GM10266 (cell line): ENCODE results near the gene ARFGEF2.

Source experiments
- DNase-seq: peaks from one replicate; pipeline ENCODE4 v3.0.0; 2012; ENCODE audit errors: extremely low spot score
- CTCF ChIP-seq: IDR thresholded peaks from 2 replicates; pipeline ENCODE4 v1.5.1; 2012; ENCODE audit warnings: mild to moderate bottlenecking, low read depth; ENCODE audit not compliant: control insufficient read depth, insufficient read depth; ENCODE audit errors: missing control alignments

Gene ARFGEF2

DNA sequence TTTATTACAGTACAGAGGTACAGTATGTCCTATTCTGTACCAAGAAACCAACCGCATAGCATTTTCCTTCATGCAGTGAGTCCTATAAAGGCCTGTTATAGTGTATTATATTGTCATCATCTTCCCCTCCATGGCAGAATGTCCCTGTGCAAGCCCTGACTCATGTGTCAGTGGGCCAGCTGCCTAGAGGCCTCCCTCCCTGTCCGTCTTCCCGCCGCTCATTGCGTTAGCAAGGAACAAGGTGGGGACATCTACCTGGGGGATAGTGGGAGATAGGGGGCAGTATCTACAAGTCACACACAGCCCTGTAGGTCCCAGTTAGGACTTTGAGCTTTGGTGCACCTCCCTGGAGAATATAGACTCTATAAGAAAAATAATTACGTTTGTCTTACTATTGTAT, 27.1 kb downstream of the ARFGEF2 start:
- no peak for TF ChIP-seq CTCF

GRCh38 chr20:48949304-48950170, 28.0 kb downstream of the ARFGEF2 start:
- no peak for TF ChIP-seq CTCF
- no peak for DNase-seq

More for the DNA sequence above, 27.1 kb downstream of the ARFGEF2 start:
- DNase-seq: no peak

DNA sequence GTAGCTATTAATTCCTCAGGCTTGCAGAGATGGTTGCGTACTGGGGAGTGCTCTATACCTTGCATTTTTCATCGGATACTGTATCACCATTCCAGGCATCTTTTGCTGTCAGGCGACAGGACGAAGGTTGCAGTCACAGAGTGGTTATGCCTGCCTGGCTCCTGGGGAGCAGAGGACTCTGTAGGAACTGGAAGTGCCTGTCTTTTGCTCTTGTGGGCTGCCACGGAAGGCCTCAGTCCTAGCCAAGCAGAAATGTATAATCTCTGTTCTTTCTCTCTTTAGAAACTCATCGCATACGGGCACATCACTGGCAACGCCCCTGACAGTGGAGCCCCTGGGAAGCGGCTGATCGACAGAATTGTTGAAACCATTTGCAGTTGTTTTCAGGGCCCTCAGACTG, 29.5 kb downstream of the ARFGEF2 start:
- no peak for TF ChIP-seq CTCF
- no peak for DNase-seq

DNA sequence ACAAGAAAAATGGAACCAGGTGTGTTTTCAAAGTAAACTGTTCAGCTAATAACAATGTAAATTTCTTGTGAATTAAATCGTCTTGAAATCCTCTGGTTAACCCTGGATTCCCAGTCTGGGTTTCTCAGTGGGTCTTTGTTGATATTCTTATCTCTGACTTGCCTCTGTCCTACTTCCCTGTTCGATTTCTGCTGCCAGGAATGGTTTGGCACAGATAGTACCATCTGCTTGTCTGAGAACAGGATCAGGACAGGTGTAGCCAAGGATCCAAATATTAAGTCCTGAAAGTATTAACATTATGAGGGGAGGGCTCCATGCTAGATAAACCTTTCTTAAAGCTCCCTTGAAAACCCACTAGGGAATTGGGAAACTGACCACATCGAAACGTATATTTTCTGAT, 30.1 kb downstream of the ARFGEF2 start:
- DNase-seq: no peak
- TF ChIP-seq CTCF: no peak

DNA sequence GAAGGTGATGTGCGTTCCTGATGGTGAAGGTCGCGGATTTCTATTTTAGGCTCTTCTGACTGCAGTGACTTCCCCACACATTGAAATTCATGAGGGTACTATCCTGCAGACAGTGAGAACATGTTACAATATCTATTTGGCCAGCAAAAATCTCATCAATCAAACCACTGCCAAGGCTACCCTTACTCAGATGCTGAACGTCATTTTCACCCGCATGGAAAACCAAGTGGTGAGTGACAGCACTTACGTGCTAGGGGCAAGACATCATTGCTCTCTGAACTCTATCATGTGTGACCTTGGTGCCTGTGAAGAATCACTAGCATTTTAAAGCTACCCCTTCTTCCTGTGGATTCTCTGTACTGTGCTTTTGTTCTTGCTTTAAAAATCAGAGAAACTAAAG, 31.1 kb downstream of the ARFGEF2 start:
- DNase-seq: no peak
- no peak for TF ChIP-seq CTCF

GRCh38 chr20:48953653-48954052, 32.1 kb downstream of the ARFGEF2 start:
- DNase-seq: no peak
- TF ChIP-seq CTCF: no peak

DNA sequence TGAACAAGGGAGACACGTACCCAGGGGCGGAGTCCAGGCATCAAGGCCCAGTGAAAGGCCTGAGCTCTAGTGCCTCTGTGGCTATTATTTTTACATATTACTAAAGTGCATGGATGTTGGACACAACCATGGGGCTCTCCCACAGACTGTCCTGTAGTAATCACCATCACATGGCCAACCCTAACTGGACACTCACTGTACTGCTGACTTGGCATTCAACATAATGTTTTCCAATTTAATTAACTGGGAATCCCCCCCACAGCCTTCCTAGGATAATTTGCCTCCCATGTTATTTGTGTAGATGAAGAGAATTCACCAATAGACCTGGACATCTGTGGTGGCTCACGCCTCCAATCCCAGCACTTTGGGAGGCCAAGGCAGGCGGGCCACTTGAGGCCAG, 34.5 kb downstream of the ARFGEF2 start:
- DNase-seq: no peak

More for the DNA sequence above, 34.5 kb downstream of the ARFGEF2 start:
- no peak for TF ChIP-seq CTCF
